Spleen (tissue), 7 donors: ENCODE data around the gene SLC27A2.

ENCODE experiments used
- CTCF ChIP-seq, 11 experiments: fragments of 200-600 bp in 7 of 11; fragments of 450-650 bp in 4 of 11; sonication (generic) in 4 of 11; IDR thresholded peaks in 8 of 11; conservative IDR thresholded peaks in 3 of 11; 1 replicate in 7 of 11; 2 replicates in 4 of 11; pipeline versions ENCODE4 v1.4.0 to v1.8.0; 2016 to 2021; ENCODE audit warnings: antibody characterized with exemption in 11 of 11, inconsistent platforms in 4 of 11, mild to moderate bottlenecking in 1 of 11
- POLR2A ChIP-seq, 3 donors: fragments of 450-650 bp; IDR thresholded peaks; one replicate each; pipeline ENCODE4 v1.5.1; 2017; ENCODE audit warnings: antibody characterized with exemption in 3 of 3, mild to moderate bottlenecking in 1 of 3
- donor health status: DM: no; HTN: no; CAD: no; lungs with moderate emphysema.
- donor health status: DM: no; HTN: no; CAD: no.
- donor health status: DM: no; HTN: no; CAD: no.

- TF ChIP-seq CTCF (IDR thresholded peaks at IDR 0.05 in 8 of 11, conservative IDR thresholded peaks at IDR 0.05 in 3 of 11) (no peak), POLR2A (IDR thresholded peaks at IDR 0.05) (no peak)
These were observed 31.1 kb upstream of the SLC27A2 start for GRCh38 chr15:50150851-50151250.
